Activated CD4-positive, alpha-beta T cell treated with anti-CD3 and anti-CD28 coated beads, Interleukin-2, amount 10 ng/mL, durations not matched to agents 24 days and 14 days (primary cell): ENCODE measurements around the gene ZNF593OS. TPM values are rescaled to one million over a fixed set of nuclear protein-coding genes. Genes with fewer than 3 reads are reported as not detected.

ENCODE experiments used
- DNase-seq: peaks from one replicate; pipeline ENCODE4 v3.0.0; 2022
- H3K27ac Mint-ChIP-seq: one replicate; pipeline ENCODE4 v1.8.0; 2022; ENCODE audit warnings: mild to moderate bottlenecking, mixed read lengths
- H3K27me3 Mint-ChIP-seq: one replicate; pipeline ENCODE4 v1.8.0; 2022; ENCODE audit warnings: mixed read lengths
- H3K36me3 Mint-ChIP-seq: one replicate; pipeline ENCODE4 v1.8.0; 2022; ENCODE audit warnings: low read depth, mild to moderate bottlenecking, mixed read lengths
- H3K4me1 Mint-ChIP-seq: one replicate; pipeline ENCODE4 v1.8.0; 2021; ENCODE audit warnings: mixed read lengths
- H3K4me3 Mint-ChIP-seq: one replicate; pipeline ENCODE4 v1.8.0; 2022; ENCODE audit warnings: mild to moderate bottlenecking, moderate library complexity, mixed read lengths
- H3K9me3 Mint-ChIP-seq: one replicate; pipeline ENCODE4 v1.8.0; 2021; ENCODE audit warnings: mixed read lengths
- intact Hi-C: fragments of 100-400 bp; cut with micrococcal nuclease; formaldehyde crosslinking; loops from one replicate; pipeline ENCODE4 v1.15.1; 2023
- total RNA-seq: library from RNA; stranded (reverse); gene quantifications from 2 replicates; pipeline ENCODE4 v1.2.3, GENCODE V29; 2022

The ZNF593OS gene
- total RNA-seq, 1 donor from 2014 or later: not detected

DNA sequence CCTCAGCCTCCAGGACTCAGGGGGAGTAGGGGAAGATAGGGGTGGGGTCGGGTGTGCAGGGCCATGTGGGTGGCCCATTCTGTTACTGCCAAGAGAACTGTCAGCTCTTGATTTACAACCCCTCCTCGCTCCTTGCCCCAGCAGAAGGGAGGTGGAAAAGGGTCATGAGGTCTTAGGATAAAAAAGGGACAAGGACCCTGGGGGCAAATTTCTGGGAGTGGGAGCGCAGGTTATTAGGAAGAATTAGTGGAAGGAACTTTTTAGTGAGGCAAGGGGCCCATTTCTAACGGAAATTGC lies 11.9 kb downstream of the ZNF593OS start:
- Mint-ChIP-seq H3K27ac (no peak overlapping the region), H3K4me3 (no peak overlapping the region), H3K36me3 (no peaks in the 10 kb centered on the region), H3K9me3 (no peaks in the 10 kb centered on the region), H3K4me1 (peaks cover 8% of the 10 kb centered on the region), H3K27me3 (peaks cover 56% of the 10 kb centered on the region)
- DNase-seq: no peak
- intact Hi-C loops: loop anchor here (5.0 to 10.0 kb wide), 2 partner anchors 52 to 235 kb away; no protein-coding TSS in a partner anchor

DNA sequence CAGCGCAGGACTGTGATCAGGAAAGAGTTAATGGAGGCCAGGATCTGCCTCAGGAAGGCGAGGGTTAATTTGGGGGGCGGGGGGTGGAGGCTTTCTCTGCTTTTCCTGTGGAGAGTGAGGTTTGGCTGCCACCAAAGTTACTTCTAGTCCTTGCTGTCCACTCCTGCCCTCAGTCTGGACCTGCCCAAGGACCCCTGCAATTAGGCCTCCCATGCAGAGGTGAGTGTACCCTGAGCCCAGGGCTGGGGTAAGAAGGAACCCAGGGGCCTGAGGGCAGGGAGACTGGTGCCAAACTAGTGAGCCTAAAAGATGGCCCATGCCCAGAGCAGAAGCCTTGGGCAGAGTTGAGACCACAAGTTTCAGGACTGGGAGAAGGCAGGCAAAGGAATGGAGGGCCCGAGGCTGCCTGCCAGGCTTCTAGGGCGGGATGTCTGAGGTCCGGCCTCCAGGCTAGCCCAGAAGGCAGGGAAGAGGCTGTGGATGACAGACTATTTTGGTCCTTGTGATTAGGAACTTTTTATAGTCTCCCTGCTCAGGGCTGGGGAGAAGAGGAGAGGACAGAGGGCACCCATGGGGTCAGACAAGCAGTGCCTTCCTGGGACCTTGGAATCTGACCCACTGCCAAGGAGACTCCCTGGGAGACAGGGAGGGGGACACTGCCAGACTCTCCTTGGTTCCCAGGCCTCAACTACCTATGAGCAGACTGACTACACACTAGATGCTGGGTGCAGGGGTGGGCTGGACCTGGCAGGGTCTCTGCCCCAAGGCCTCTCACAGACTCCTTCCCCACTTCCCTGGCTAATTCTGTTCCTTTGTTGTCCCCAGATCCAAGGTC lies 12.5 kb downstream of the ZNF593OS start, which contains the start of gene FAM110D:
Gene FAM110D (plus strand): TSS at position 172 of the 835 bp plus-strand sequence. CDS start 2,213 bp downstream, outside the sequence.
- no peak for DNase-seq
- H3K36me3 Mint-ChIP-seq: no peaks in the 10 kb centered on the region
- H3K9me3 Mint-ChIP-seq: no peaks in the 10 kb centered on the region
- peaks cover 5% of the 10 kb centered on the region for H3K4me1 Mint-ChIP-seq
- intact Hi-C loops: no loop called here
- H3K4me3 Mint-ChIP-seq: no peak within 1 kb of the TSS
- H3K27ac Mint-ChIP-seq: no peak within 1 kb of the TSS
- peaks cover 58% of the 10 kb centered on the region for H3K27me3 Mint-ChIP-seq

DNA sequence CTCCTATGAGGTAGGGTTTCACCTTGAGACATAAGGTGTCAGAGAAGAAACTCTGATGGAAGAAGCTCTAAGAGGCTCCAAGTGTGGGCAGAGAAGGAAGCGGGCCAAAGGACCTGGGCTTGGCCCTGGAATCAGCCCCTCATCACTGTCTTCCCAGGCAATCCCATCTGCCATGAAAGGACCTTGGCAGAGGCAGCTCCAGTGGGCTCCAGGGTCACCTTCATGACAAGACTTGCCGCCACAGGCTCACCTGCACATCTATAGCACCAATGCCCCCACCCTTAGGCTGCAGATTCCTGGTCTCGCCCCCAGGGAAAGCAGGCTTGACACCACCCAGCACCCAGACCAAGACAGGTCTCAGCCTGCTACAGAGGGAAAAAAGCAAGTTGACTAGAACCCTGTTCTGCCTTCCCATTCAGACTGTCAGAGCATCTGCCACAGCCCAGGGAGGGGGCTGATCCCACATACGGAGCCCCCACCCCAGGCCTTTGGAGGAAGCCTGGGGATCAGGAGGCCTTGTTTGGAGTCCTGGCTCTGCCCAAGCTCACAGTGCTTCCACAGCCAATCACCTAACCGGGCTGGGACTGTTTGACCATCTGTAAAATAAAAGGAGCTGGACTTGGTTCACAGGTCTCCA lies 13.2 kb downstream of the ZNF593OS start:
- no peaks in the 10 kb centered on the region for H3K36me3 Mint-ChIP-seq
- no peak overlapping the region for H3K4me3 Mint-ChIP-seq
- H3K27ac Mint-ChIP-seq: no peak overlapping the region
- H3K4me1 Mint-ChIP-seq: peaks cover 5% of the 10 kb centered on the region
- no peak for DNase-seq
- intact Hi-C loops: no loop called here
- no peaks in the 10 kb centered on the region for H3K9me3 Mint-ChIP-seq
- peaks cover 59% of the 10 kb centered on the region for H3K27me3 Mint-ChIP-seq

DNA sequence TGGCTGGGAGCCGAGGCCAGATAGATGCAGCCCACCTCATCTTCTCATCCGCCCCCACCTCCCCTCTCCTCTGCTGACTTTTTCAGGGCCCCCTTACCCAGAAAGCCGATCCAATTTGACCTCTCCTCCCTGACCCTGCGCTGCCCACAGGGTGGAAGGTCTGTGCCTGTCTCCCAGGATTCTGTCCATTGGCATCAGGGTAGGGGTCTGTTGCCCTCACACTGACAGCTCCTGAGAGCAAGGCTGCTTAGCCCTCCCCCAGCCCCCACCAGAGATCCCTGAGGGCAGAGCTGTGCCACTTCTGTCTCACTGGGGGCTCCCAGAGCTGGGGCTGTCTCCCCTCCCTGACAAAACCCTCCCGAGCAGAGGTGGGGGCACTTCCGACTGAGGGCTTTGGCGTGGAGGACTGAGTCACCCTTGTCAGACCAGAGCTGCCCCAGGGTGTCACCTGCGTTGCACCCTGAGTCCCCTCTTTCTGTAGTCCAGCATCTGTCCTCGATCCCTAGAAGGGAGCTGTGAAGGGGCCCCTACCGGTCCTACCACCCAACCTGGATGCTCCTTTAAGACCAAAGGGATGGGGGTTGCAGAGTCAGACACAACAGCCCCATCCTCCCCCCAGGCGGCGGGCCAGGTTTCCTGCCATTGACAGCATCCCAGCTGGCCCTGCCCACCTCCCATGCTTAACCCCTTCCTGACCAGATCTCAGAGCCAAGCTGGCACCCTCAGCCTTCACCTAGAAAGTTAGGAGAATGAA lies 15.2 kb downstream of the ZNF593OS start:
- no peak for DNase-seq
- Mint-ChIP-seq H3K4me3 (no peak overlapping the region), H3K27ac (no peak overlapping the region), H3K4me1 (peaks cover 1% of the 10 kb centered on the region), H3K9me3 (no peaks in the 10 kb centered on the region), H3K27me3 (peaks cover 55% of the 10 kb centered on the region), H3K36me3 (no peaks in the 10 kb centered on the region)
- intact Hi-C loops: no loop called here

DNA sequence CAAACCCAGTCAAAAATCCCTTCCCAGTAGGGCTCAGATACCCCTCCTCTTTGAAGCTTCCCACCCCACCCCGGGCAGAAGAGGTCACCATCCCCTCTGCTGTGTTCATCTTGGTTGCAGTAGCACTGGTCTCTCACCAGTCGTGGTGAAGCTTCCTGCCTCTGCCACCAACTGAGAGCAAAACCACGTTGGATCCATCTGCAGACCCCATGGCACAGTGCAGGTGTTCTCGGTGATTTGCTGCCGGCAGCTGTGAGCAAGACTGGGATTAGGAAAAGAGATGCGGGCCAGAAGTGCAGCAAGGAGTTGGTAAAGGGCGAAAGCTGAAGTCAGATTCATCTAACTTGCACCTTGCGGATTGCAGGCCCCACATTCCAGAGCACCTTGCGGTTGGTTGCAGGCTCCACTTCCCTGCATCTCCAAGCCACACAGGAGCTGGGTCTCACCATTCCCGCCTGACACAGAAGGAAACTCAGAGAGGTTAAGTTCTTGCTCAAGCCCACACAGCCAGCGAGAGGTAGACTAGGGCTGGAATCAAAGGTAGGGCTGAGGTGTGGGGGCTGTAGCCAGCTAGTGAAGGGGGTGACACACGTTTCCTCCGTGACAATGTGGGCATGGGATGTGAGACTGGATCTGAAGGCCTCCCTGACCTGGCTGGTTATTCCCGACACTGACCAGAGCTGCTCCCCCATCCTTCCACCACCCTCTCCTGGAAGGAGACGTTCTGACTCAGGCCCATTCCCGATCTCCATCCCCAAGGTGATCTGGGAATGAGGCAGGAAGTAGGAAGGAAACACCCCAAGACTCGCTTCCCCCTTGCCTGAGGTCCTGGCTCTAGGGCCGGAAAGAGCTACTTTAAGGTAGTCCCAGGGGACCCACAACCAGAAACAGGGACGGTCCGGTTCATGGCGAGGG lies 16.0 kb downstream of the ZNF593OS start:
- Mint-ChIP-seq H3K27me3 (peaks cover 53% of the 10 kb centered on the region), H3K36me3 (no peaks in the 10 kb centered on the region), H3K4me1 (peaks cover 1% of the 10 kb centered on the region), H3K9me3 (no peaks in the 10 kb centered on the region), H3K4me3 (no peak overlapping the region), H3K27ac (no peak overlapping the region)
- intact Hi-C loops: no loop called here
- DNase-seq: no peak

DNA sequence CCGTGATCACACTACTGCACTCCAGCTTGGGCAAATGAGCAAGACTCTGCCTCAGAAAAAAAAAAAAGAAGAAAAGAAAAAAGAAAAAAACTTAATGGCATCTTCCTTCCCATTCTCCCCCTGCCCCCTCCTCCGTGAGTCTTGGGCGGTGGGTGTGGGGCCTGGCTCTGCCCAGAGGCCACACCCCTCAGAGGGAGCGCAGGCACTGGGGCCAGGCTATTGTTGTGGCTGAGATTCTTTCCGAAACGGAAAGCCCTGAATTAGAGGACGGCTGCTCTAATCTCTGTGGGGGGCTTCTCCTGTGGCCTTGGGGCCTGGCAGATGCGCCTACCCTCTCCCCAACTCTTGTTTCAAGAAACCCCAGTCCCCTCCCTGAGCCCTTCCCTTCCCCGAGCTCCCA lies 16.9 kb downstream of the ZNF593OS start:
- no peak overlapping the region for H3K4me3 Mint-ChIP-seq
- peaks cover 1% of the 10 kb centered on the region for H3K4me1 Mint-ChIP-seq
- DNase-seq: no peak
- no peaks in the 10 kb centered on the region for H3K9me3 Mint-ChIP-seq
- H3K36me3 Mint-ChIP-seq: no peaks in the 10 kb centered on the region
- intact Hi-C loops: no loop called here
- H3K27ac Mint-ChIP-seq: no peak overlapping the region
- H3K27me3 Mint-ChIP-seq: peaks cover 57% of the 10 kb centered on the region

DNA sequence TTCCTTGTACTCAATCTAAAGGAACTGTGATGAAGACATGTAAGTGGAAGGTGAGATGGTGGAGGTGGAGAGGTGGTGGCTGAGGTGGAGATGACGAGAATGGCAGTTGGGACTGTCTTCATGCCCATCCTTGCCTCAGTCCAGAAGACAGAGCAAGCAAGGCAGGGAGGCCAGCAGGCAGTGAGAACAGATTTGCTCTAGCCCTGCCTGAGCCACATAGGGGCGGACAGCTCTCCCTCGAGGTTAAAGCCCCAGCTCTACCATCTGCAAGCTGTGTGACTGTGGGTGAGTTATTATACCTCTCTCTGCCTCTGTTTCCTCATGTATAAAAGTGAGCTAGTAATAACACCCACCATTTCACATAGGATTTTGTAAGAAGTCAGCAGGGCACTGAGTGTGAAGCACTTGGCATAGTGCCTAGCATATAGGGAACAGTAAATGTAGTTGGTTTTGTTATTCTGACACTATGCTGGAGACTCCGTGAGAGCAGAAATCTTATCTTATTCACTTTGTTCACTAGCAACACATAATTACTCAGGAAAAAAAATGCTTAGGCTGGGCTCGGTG lies 17.6 kb downstream of the ZNF593OS start:
- intact Hi-C loops: no loop called here
- no peak for DNase-seq
- Mint-ChIP-seq H3K27me3 (peaks cover 56% of the 10 kb centered on the region), H3K36me3 (no peaks in the 10 kb centered on the region), H3K9me3 (no peaks in the 10 kb centered on the region), H3K4me3 (no peak overlapping the region), H3K27ac (no peak overlapping the region), H3K4me1 (peaks cover 1% of the 10 kb centered on the region)

DNA sequence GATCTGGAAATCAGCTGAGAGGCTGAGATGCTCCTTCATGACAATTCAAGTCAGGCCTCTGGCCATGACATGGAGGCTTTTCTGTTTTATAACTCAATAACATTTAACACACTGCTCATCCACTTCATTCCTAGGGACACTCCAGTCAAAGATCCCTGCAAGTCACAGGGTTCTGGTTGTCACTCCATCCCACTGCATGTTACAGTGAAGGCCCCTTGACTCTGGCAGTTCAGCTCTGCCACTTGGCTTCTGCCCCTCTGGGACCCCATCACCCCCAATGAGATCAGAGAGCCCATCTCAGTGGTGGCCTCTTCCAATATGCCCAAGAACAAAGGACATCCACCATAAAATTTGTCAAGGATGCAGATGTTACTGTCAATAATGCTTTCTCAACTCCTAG lies 22.7 kb downstream of the ZNF593OS start:
- Mint-ChIP-seq H3K9me3 (no peaks in the 10 kb centered on the region), H3K27ac (no peak overlapping the region), H3K4me3 (no peak overlapping the region), H3K4me1 (peaks cover 2% of the 10 kb centered on the region), H3K27me3 (peaks cover 32% of the 10 kb centered on the region), H3K36me3 (no peaks in the 10 kb centered on the region)
- no peak for DNase-seq
- intact Hi-C loops: no loop called here

DNA sequence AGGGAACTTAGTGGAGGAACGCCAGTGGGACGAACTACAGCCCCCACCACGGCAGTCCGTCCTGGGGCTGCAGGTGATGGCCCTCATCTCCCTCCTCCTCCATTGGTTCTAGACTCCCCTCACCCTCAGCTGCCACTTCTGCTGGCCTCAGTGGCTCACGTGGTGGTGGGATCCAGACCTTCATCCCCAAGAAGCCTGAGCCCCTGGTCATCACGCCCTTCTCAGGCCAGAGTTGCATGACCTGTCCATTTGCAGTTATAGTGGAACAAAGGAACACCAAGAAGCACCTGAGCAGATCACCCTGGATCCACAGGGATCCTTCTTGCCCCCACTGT lies 25.7 kb downstream of the ZNF593OS start:
- Mint-ChIP-seq H3K27me3 (peaks cover 24% of the 10 kb centered on the region), H3K4me1 (peaks cover 2% of the 10 kb centered on the region), H3K4me3 (no peak overlapping the region), H3K9me3 (no peaks in the 10 kb centered on the region), H3K27ac (no peak overlapping the region), H3K36me3 (no peaks in the 10 kb centered on the region)
- intact Hi-C loops: loop anchor here (1.0 kb wide), 3 partner anchors 35 to 110 kb away; partner anchors contain the start of gene PDIK1L
- no peak for DNase-seq

DNA sequence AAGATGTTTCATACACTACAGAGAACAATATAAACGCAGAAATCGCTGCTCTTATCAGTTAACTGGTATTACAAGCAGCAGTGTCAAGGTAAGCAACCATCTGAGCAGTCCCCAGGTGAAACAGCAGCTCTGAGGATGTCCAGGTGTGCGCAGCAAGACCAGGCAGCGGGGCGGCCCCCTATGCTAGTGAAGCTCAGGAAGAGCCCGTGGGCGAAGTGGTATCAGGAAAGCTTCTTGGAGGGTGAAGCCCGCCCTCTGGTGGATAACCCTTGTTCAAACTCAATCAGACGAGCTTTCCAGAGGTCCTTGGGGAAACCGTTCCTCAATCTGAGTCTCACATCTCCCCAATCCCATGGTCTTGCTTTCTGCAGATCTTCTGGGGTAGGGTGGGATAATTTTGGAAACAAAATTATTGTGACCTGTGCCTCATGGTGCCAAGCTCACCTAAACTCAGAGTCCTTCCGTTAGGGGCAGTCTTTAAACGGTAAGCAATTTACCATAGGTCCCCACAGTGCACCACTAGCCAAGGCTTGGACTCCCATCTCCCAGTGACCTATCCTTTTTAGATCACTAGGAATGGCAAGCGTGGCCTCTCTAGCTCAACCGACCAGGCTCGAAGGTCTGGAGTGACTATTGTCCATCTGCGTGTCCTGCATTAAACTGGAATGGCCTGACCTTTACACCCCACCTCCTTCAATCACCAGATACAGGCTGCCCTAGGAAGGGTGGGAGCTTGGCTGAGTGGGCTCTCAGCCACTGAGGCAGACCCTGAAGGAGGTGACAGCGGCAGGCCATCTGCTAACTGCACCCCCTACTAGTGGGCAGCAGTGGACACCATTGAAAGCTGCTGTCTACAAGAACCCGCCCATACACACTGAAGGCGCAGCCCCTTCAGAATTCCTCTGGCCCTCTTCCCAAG lies 26.3 kb downstream of the ZNF593OS start:
- DNase-seq: peak; percentile 93

DNA sequence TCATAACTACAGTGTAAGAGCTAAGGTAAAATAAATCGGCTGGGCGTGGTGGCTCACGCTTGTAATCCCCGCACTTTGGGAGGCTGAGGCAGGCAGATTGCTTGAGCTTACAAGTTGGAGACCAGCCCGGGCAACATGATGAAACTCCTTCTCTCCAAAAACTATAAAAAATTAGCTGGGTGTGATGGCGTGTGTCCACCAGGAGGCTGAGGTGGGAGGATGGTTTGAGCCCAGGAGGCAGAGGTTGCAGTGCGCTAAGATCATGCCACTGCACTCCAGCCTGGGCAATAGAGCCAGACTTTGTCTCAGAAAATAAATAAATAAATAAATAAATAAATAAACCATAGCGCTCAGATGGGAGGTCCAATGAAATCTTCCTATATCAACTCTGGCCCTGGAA lies 29.5 kb downstream of the ZNF593OS start:
- peaks cover 12% of the 10 kb centered on the region for H3K4me1 Mint-ChIP-seq
- H3K27ac Mint-ChIP-seq: no peak overlapping the region
- no peaks in the 10 kb centered on the region for H3K9me3 Mint-ChIP-seq
- H3K27me3 Mint-ChIP-seq: peaks cover 10% of the 10 kb centered on the region
- no peaks in the 10 kb centered on the region for H3K36me3 Mint-ChIP-seq
- no peak overlapping the region for H3K4me3 Mint-ChIP-seq
- intact Hi-C loops: no loop called here
- DNase-seq: no peak

More for the DNA sequence above, 26.3 kb downstream of the ZNF593OS start:
- H3K27me3 Mint-ChIP-seq: peaks cover 24% of the 10 kb centered on the region
- no peaks in the 10 kb centered on the region for H3K9me3 Mint-ChIP-seq
- H3K36me3 Mint-ChIP-seq: no peaks in the 10 kb centered on the region
- intact Hi-C loops: loop anchor here (1.0 kb wide), 3 partner anchors 34 to 109 kb away; partner anchors contain the start of gene PDIK1L
- no peak overlapping the region for H3K4me3 Mint-ChIP-seq
- peaks cover 2% of the 10 kb centered on the region for H3K4me1 Mint-ChIP-seq
- no peak overlapping the region for H3K27ac Mint-ChIP-seq

DNA sequence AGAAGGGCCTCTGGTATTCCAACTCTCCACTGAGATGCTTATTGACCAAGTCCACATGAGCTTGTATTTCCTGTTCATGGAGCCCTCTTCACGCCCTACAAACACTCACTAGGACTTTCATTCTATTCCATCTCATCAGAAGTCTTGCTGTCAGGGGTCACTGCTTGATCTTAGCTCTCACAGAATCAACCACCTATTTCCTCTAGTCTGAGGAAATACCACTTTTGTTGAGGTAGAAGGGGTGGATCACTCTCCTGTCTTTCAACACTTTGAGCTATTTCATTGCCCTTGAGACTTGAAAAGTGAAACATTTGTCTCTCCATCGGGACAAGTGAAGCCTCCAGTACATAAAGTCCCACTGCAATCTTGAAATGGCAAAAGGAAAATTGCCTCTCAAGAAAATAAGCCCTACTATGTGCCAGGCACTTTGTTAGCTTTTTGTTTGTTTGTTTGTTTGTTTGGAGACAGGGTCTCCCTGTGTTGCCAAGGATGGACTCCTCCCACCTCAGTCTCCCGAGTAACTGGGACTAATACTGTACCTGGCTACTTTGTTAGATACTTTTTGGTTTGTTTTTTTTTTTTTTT lies 32.6 kb downstream of the ZNF593OS start:
- H3K4me1 Mint-ChIP-seq: peaks cover 10% of the 10 kb centered on the region
- H3K27me3 Mint-ChIP-seq: peaks cover 6% of the 10 kb centered on the region
- H3K4me3 Mint-ChIP-seq: no peak overlapping the region
- H3K9me3 Mint-ChIP-seq: no peaks in the 10 kb centered on the region
- intact Hi-C loops: no loop called here
- H3K36me3 Mint-ChIP-seq: no peaks in the 10 kb centered on the region
- no peak overlapping the region for H3K27ac Mint-ChIP-seq
- DNase-seq: no peak
